ENCODE measurements around the gene RNF220. TPM values are rescaled to one million over a fixed set of nuclear protein-coding genes. Genes with fewer than 3 reads are reported as not detected.

RNF220 gene
- total and polyA plus RNA-seq, 9 of the 15 experiments (the other 6 are each of a cell fraction or from before 2014, with no cell fraction given): 5.1 to 117 (median 66.9) TPM

- FAIRE-seq (peak; percentile 94), DNase-seq (ENCODE audit: extremely low read depth in 1 of 4, low spot score in 3 of 4) (peak; percentile 84 to 91 (median 88)), ATAC-seq (peak; percentile 97)
- BruUV-seq (replicated peaks): no TSS peak
- Histone ChIP-seq H3K9me1 (ENCODE audit: control insufficient read depth, insufficient read depth, low read length) (no peaks in the 10 kb centered on the region), H3K27me3 (ENCODE audit: control insufficient read depth in 2 of 2, insufficient read depth in 2 of 2, low read length in 2 of 2) (no peaks in the 10 kb centered on the region), H4K20me1 (replicated peaks; ENCODE audit: control insufficient read depth, insufficient read depth, low read length) (no peaks in the 10 kb centered on the region), H2AFZ (ENCODE audit: low read depth, low read length) (peak overlapping the region; percentile 6; the same call in 1 of the 2 replicates), H3K4me1 (replicated peaks in 1 of 2; ENCODE audit: control insufficient read depth in 2 of 2, insufficient read depth in 2 of 2, low read length in 2 of 2) (peaks cover 13 to 31% of the 10 kb centered on the region in 2 experiments), H3K79me2 (ENCODE audit: control insufficient read depth, insufficient read depth, low read length) (no peaks in the 10 kb centered on the region), H3K4me3 (no peak overlapping the region), H3K36me3 (ENCODE audit: control insufficient read depth, insufficient read depth, low read length) (no peaks in the 10 kb centered on the region), H3K9me3 (replicated peaks; ENCODE audit: control insufficient read depth, insufficient read depth, low read depth, low read length) (no peaks in the 10 kb centered on the region), H3K27ac (ENCODE audit: extremely low read depth, low read depth, low read length) (peak overlapping the region; percentile 55), H3K4me2 (ENCODE audit: insufficient read depth, low read length) (peak overlapping the region; percentile 67), H3K9ac (ENCODE audit: insufficient read depth in 1 of 2, low read depth in 2 of 2, low read length in 2 of 2) (0 out of 4 replicates have a peak overlapping the region, but pooled peaks of 1 of the 2 experiments have one; percentile 0)
- in situ Hi-C loops (cut with MboI) (no loop called here), intact Hi-C loops (cut with micrococcal nuclease) (no loop called here)
- 0% methylated on average over 4 of the region's 4 CpGs for WGBS (ENCODE audit: insufficient coverage, low coverage, missing lambda C conversion rate)
- CTCF ChIA-PET (ENCODE audit: low intra/inter-chr PET ratio): no interaction called here
- POLR2A ChIA-PET: interaction anchor here (0.6 to 3.3 kb wide), 12 partner anchors 9 to 561 kb away, joined by 3 to 21 read pairs (median 4); no protein-coding TSS in a partner anchor
- no peak for TF ChIP-seq SNAPC5 (CRISPR knock-in tag; IDR thresholded peaks at IDR 0.05)
- TF ChIP-seq ZNF324 (CRISPR knock-in tag; IDR thresholded peaks at IDR 0.05): no peak
- peak; percentile 89 for TF ChIP-seq EHMT2 (IDR thresholded peaks at IDR 0.05)
- TF ChIP-seq ZC3H11A (IDR thresholded peaks at IDR 0.05; ENCODE audit: low read depth, low read length): no peak
- peak; percentile 93 for TF ChIP-seq ARID3A (IDR thresholded peaks at IDR 0.05; ENCODE audit: borderline replicate concordance, low read depth, low read length)
- peak; percentile 69 for TF ChIP-seq TAL1 (IDR thresholded peaks at IDR 0.05)
- TF ChIP-seq THAP7 (CRISPR knock-in tag; IDR thresholded peaks at IDR 0.05): no peak
- TF ChIP-seq NBN (IDR thresholded peaks at IDR 0.05; ENCODE audit: low read depth): peak; percentile 93
- no peak for TF ChIP-seq ZNF431 (CRISPR knock-in tag; IDR thresholded peaks at IDR 0.05)
- TF ChIP-seq SIN3B (IDR thresholded peaks at IDR 0.05; ENCODE audit: low read depth): no peak
- no peak for TF ChIP-seq ZFX (CRISPR knock-in tag; IDR thresholded peaks at IDR 0.05)
- no peak for TF ChIP-seq ETS1 (conservative IDR thresholded peaks at IDR 0.05; ENCODE audit: control insufficient read depth, low read depth, low read length)
- TF ChIP-seq DMBX1 (CRISPR knock-in tag; IDR thresholded peaks at IDR 0.05; ENCODE audit: borderline replicate concordance): peak; percentile 65; the same call in 1 of the 2 replicates
- TF ChIP-seq FOXK2 (conservative IDR thresholded peaks at IDR 0.05 in 1 of 2, IDR thresholded peaks at IDR 0.05 in 1 of 2; ENCODE audit: low read depth in 2 of 2): peak; percentile 55 to 60; a peak in 2 of 4 replicates
- TF ChIP-seq BRD9 (IDR thresholded peaks at IDR 0.05; ENCODE audit: low read depth, partially characterized antibody): no peak
- TF ChIP-seq POLR3G (IDR thresholded peaks at IDR 0.05; ENCODE audit: extremely low read depth, insufficient read length, insufficient replicate concordance): no peak
- TF ChIP-seq CBFA2T3 (IDR thresholded peaks at IDR 0.05): peak; percentile 85
- peak; percentile 79 for TF ChIP-seq TCF3 (CRISPR knock-in tag; IDR thresholded peaks at IDR 0.05)
- no peak for TF ChIP-seq HNRNPH1 (optimal IDR thresholded peaks at IDR 0.05; ENCODE audit: low read depth, low read length)
- TF ChIP-seq TRIM24 (IDR thresholded peaks at IDR 0.05): peak; percentile 92 to 96
These were observed 126.9 kb downstream of the RNF220 start for GRCh38 chr1:44531785-44532566.

Measured in K562 (cell line).